Lower leg skin (tissue), 3 donors: ENCODE results near the gene EEF1AKMT1.

Experiments used
- CTCF ChIP-seq, 3 donors: fragments of 450-650 bp; IDR thresholded peaks; one replicate each; pipeline ENCODE4 v1.5.1; 2016; ENCODE audit warnings: antibody characterized with exemption in 3 of 3, mild to moderate bottlenecking in 3 of 3, moderate library complexity in 2 of 3
- POLR2A ChIP-seq, 2 donors: fragments of 450-650 bp; IDR thresholded peaks; one replicate each; pipeline ENCODE4 v1.6.1; 2016 to 2017; ENCODE audit warnings: antibody characterized with exemption in 2 of 2, mild to moderate bottlenecking in 1 of 2, moderate library complexity in 1 of 2

GRCh38 chr13:20812890-20813289 lies 39.1 kb upstream of the EEF1AKMT1 start:
- TF ChIP-seq CTCF (IDR thresholded peaks at IDR 0.05) (no peak), POLR2A (IDR thresholded peaks at IDR 0.05) (no peak)
